ENCODE results near the gene ZNF775.

DNA sequence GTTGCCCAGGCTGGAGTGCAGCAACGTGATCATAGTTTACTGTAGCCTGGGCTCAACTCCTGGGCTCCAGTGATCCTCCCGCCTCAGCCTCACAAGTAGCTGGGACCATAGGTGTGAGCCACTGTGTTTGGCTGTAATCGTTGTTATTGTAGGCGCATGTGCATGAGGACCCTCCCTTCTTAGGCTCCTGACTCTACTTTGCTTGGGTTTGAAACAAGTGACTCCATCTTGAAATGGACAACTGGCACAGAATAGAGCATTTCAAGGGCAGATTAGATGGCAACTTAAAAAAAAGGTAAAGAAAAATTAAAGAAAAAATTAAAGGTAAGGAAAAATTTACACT lies 55.9 kb downstream of the ZNF775 start:
- TF ChIP-seq ZNF274 (IDR thresholded peaks at IDR 0.05; ENCODE audit: low read depth, low read length) (no peak), YY1 (IDR thresholded peaks at IDR 0.05; ENCODE audit: insufficient read depth, insufficient read length) (no peak)

All from NT2/D1 (cell line).